ENCODE data around the gene CHRNA9. TPM values are rescaled to one million over a fixed set of nuclear protein-coding genes. Genes with fewer than 3 reads are reported as not detected.

Gene CHRNA9
- total RNA-seq (2021) (1.2 to 1.9 TPM (median 1.8 TPM) in 3 replicates), Bru-seq, nascent RNA (percentile 37 among the genes with signal in this experiment)
- long read RNA-seq, experiment 1, partial matches to known transcripts: 0 of 1 reads
- long read RNA-seq, experiment 1, other reads (novel, unspliced or antisense): 1 of 1 reads
- long read RNA-seq, experiment 2, partial matches to known transcripts: 0 of 1 reads
- long read RNA-seq, experiment 2, other reads (novel, unspliced or antisense): 0 of 1 reads
- long read RNA-seq, experiment 3: 0 reads

DNA sequence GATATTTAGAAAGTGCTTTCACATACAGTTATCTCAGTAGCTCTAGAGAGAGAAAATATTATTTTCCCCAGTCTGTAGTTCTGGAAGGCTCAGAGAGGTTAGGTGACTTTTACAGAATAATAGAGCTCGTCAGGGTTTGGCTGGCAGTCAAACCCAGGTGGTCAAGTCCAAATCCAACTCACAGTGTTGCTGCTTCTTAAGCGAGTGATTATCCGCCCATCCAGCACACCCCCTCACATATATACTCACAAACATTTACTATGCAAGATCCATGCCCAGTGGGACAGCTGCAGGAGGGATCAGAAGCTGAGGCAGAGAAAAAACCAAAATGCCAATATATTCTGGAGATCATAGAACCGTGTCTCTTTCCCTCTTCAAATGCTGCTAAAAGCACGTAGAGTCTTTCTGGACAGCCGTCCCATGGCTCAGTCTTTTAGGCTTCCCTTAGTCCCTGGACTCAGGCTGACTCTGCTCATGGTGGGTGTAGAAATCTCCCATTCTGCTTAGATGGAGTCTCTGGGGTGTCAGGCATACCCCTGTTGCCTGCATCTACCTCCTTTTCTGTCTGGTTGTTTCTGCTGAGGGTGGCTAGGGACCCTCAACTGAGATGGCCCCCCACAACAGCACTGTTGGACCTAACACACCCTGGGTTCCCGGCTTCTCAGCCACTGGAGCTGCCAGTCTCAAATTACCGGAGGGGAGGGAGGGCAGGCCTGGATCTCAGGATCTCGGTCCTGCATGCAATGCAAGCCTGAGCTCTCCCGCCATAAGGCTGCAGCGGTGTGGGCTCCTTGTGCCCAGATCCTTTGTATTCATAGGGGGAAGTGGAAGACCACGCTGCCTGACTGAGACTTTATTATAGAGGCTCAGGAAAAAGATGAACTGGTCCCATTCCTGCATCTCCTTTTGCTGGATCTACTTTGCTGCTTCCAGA, at the start of gene CHRNA9:
Gene CHRNA9 (plus strand): TSS at position 743 of the 934 bp plus-strand sequence. CDS start 135 bp downstream, at position 878.
- DNase-seq (ENCODE audit: low spot score): peak; percentile 52

DNA sequence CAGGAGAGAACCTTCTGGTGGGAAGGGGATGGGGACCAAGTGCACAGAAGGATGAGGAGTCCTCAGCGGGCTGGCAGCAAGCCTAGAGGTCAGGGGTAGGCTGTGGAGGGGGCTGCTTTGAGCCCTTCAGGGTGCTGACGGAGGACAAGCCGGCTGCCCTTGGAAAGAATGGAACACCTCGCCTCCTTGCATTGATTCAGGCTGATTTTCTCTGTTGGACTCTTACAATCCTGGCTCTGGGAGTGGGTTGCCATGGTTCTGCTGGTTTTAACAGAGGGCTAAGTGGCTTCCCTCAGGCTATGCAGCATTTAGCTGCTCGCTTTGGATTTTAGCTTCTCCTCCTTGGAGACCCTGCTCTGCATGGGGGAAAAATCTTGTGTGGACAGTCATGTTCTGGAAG, 49.4 kb upstream of the CHRNA9 start:
- Mint-ChIP-seq H3K4me1 (peaks cover 11% of the 10 kb centered on the region), H3K4me3 (no peak overlapping the region), H3K27ac (no peak overlapping the region), H3K9me3 (no peaks in the 10 kb centered on the region), H3K27me3 (ENCODE audit: low read depth) (peaks cover 5% of the 10 kb centered on the region), H3K36me3 (no peaks in the 10 kb centered on the region)
- POLR2A ChIA-PET: interaction anchor here (0.6 kb wide), 1 partner anchor 1295 kb away, joined by 3 read pairs; no protein-coding TSS in a partner anchor
- DNase-seq (ENCODE audit: low spot score) (no peak), ATAC-seq (no peak)
- CTCF ChIA-PET: interaction anchor here (0.7 to 0.9 kb wide), 2 partner anchors 20 to 31 kb away, joined by 3 to 4 read pairs; no protein-coding TSS in a partner anchor
- TF ChIP-seq MXD4 (CRISPR knock-in tag; IDR thresholded peaks at IDR 0.05; ENCODE audit: borderline replicate concordance) (no peak), NFYB (CRISPR knock-in tag; conservative IDR thresholded peaks at IDR 0.05; ENCODE audit: low read depth) (no peak), ETV6 (CRISPR knock-in tag; IDR thresholded peaks at IDR 0.05) (no peak), SP1 (CRISPR knock-in tag; conservative IDR thresholded peaks at IDR 0.05) (no peak), E2F5 (CRISPR knock-in tag; IDR thresholded peaks at IDR 0.05) (no peak), CREB1 (CRISPR knock-in tag; IDR thresholded peaks at IDR 0.05) (no peak), STAT6 (CRISPR knock-in tag; conservative IDR thresholded peaks at IDR 0.05; ENCODE audit: low read depth) (no peak)
- TF ChIP-seq, protein P1, sequence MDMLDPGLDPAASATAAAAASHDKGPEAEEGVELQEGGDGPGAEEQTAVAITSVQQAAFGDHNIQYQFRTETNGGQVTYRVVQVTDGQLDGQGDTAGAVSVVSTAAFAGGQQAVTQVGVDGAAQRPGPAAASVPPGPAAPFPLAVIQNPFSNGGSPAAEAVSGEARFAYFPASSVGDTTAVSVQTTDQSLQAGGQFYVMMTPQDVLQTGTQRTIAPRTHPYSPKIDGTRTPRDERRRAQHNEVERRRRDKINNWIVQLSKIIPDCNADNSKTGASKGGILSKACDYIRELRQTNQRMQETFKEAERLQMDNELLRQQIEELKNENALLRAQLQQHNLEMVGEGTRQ (CRISPR knock-in tag; IDR thresholded peaks at IDR 0.05): no peak

More for the DNA sequence above, at the start of gene CHRNA9:
- Mint-ChIP-seq H3K4me1 (peaks cover 38% of the 10 kb centered on the region), H3K4me3 (no peak within 1 kb of the TSS; the same call in 1 of the 2 replicates), H3K27me3 (ENCODE audit: low read depth) (peaks cover 3% of the 10 kb centered on the region; the same call in 1 of the 2 replicates), H3K36me3 (no peaks in the 10 kb centered on the region), H3K27ac (peak within 1 kb of the TSS; percentile 48; the same call in 1 of the 2 replicates), H3K9me3 (no peaks in the 10 kb centered on the region)
- TF ChIP-seq, protein P2, sequence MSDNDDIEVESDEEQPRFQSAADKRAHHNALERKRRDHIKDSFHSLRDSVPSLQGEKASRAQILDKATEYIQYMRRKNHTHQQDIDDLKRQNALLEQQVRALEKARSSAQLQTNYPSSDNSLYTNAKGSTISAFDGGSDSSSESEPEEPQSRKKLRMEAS (CRISPR knock-in tag; IDR thresholded peaks at IDR 0.05): peak; percentile 53
- TF ChIP-seq TP53 (CRISPR knock-in tag; IDR thresholded peaks at IDR 0.05): no peak
- ChIA-PET CTCF (interaction anchor here (0.5 to 2.9 kb wide), 6 partner anchors 9 to 519 kb away, joined by 3 to 28 read pairs (median 4); no protein-coding TSS in a partner anchor), POLR2A (interaction anchor here (1.1 kb wide), 1 partner anchor 9 kb away, joined by 3 read pairs; no protein-coding TSS in a partner anchor)
- peak; percentile 91 for ATAC-seq

DNA sequence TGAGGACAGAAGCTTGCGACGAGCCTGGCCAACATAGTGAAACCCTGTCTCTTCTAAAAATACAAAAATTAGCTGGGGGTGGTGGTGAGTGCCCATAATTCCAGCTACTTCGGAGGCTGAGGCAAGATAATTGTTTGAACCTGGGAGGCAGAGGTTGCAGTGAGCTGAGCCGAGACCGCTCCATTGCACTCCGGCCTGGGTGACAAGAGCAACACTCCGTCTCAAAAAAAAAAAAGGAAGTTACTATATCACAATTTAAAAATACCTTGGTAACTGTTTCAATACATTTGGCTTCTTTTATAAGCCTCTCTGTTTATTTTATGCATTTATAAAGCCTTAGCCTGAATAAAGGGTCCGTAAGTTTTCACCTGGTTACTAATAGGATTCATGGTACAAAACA, 46.6 kb upstream of the CHRNA9 start:
- POLR2A ChIA-PET: interaction anchor here (0.8 kb wide), 1 partner anchor 10 kb away, joined by 3 read pairs; no protein-coding TSS in a partner anchor
- ATAC-seq: no peak
- peaks cover 4% of the 10 kb centered on the region for H3K36me3 Mint-ChIP-seq
- no peak overlapping the region for H3K4me3 Mint-ChIP-seq
- H3K4me1 Mint-ChIP-seq: peaks cover 12% of the 10 kb centered on the region
- H3K27ac Mint-ChIP-seq: no peak overlapping the region
- CTCF ChIA-PET: no interaction called here
- H3K9me3 Mint-ChIP-seq: peaks cover 9% of the 10 kb centered on the region
- no peak for DNase-seq (ENCODE audit: low spot score)
- peaks cover 10% of the 10 kb centered on the region for H3K27me3 Mint-ChIP-seq (ENCODE audit: low read depth)
- TF ChIP-seq MXD4 (CRISPR knock-in tag; IDR thresholded peaks at IDR 0.05; ENCODE audit: borderline replicate concordance) (no peak), ETV6 (CRISPR knock-in tag; IDR thresholded peaks at IDR 0.05) (no peak), PREB (CRISPR knock-in tag; IDR thresholded peaks at IDR 0.05; ENCODE audit: borderline replicate concordance) (no peak), IRF2 (CRISPR knock-in tag; IDR thresholded peaks at IDR 0.05; ENCODE audit: borderline replicate concordance, low read depth) (no peak), ELF4 (CRISPR knock-in tag; IDR thresholded peaks at IDR 0.05; ENCODE audit: low read depth) (no peak), SP1 (CRISPR knock-in tag; conservative IDR thresholded peaks at IDR 0.05) (no peak), CDX4 (CRISPR knock-in tag; IDR thresholded peaks at IDR 0.05; ENCODE audit: borderline replicate concordance) (no peak)
- TF ChIP-seq, protein P3, sequence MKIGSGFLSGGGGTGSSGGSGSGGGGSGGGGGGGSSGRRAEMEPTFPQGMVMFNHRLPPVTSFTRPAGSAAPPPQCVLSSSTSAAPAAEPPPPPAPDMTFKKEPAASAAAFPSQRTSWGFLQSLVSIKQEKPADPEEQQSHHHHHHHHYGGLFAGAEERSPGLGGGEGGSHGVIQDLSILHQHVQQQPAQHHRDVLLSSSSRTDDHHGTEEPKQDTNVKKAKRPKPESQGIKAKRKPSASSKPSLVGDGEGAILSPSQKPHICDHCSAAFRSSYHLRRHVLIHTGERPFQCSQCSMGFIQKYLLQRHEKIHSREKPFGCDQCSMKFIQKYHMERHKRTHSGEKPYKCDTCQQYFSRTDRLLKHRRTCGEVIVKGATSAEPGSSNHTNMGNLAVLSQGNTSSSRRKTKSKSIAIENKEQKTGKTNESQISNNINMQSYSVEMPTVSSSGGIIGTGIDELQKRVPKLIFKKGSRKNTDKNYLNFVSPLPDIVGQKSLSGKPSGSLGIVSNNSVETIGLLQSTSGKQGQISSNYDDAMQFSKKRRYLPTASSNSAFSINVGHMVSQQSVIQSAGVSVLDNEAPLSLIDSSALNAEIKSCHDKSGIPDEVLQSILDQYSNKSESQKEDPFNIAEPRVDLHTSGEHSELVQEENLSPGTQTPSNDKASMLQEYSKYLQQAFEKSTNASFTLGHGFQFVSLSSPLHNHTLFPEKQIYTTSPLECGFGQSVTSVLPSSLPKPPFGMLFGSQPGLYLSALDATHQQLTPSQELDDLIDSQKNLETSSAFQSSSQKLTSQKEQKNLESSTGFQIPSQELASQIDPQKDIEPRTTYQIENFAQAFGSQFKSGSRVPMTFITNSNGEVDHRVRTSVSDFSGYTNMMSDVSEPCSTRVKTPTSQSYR (CRISPR knock-in tag; IDR thresholded peaks at IDR 0.05): no peak
- TF ChIP-seq, protein P4, sequence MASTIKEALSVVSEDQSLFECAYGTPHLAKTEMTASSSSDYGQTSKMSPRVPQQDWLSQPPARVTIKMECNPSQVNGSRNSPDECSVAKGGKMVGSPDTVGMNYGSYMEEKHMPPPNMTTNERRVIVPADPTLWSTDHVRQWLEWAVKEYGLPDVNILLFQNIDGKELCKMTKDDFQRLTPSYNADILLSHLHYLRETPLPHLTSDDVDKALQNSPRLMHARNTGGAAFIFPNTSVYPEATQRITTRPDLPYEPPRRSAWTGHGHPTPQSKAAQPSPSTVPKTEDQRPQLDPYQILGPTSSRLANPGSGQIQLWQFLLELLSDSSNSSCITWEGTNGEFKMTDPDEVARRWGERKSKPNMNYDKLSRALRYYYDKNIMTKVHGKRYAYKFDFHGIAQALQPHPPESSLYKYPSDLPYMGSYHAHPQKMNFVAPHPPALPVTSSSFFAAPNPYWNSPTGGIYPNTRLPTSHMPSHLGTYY (CRISPR knock-in tag; IDR thresholded peaks at IDR 0.05): no peak

Data from WTC11 (cell line).